Breast epithelium (tissue), 4 donors: Measurements from ENCODE around the gene MTUS2. TPM values are rescaled to one million over a fixed set of nuclear protein-coding genes. Genes with fewer than 3 reads are reported as not detected.

Experiments used
- DNase-seq, 2 donors: peaks; one replicate each; pipeline ENCODE4 v3.0.0-alpha.2; 2019; ENCODE audit warnings: low spot score in 2 of 2
- H3K27ac ChIP-seq, 2 donors: fragments of 200-600 bp; sonication (generic) in 1 of 2; one replicate each; pipeline ENCODE4 v1.5.1; 2016 to 2019; ENCODE audit warnings: mild to moderate bottlenecking in 1 of 2
- H3K27me3 ChIP-seq, 2 donors: fragments of 200-600 bp; sonication (generic) in 1 of 2; one replicate each; pipeline versions ENCODE4 v1.5.1 to v1.6.0; 2017 to 2019; ENCODE audit warnings: control low read depth in 1 of 2, mild to moderate bottlenecking in 1 of 2
- H3K36me3 ChIP-seq: fragments of 200-600 bp; one replicate; pipeline ENCODE4 v1.5.1; 2019
- H3K4me1 ChIP-seq, 2 donors: fragments of 200-600 bp; sonication (generic); one replicate each; pipeline ENCODE4 v1.5.1; 2016 to 2019; ENCODE audit warnings: control low read depth in 1 of 2
- H3K4me3 ChIP-seq, 3 donors: fragments of 200-600 bp; sonication (generic); 1 replicate in 2 of 3; 2 replicates in 1 of 3; pipeline ENCODE4 v1.5.1; 2016 to 2019; ENCODE audit warnings: mild to moderate bottlenecking in 3 of 3, moderate library complexity in 2 of 3
- H3K9me3 ChIP-seq, 2 donors: fragments of 200-600 bp; sonication (generic) in 1 of 2; one replicate each; pipeline ENCODE4 v1.5.1; 2016 to 2019; ENCODE audit warnings: control low read depth in 1 of 2
- CTCF ChIP-seq, 3 donors: fragments of 450-650 bp; IDR thresholded peaks; one replicate each; pipeline ENCODE4 v1.5.1; 2016 to 2017; ENCODE audit warnings: antibody characterized with exemption in 3 of 3, mild to moderate bottlenecking in 3 of 3, moderate library complexity in 3 of 3
- POLR2A ChIP-seq: fragments of 450-650 bp; IDR thresholded peaks from one replicate; pipeline ENCODE4 v1.6.1; 2016; ENCODE audit warnings: antibody characterized with exemption, mild to moderate bottlenecking, moderate library complexity
- POLR2AphosphoS5 ChIP-seq, 3 donors: sonication (generic); formaldehyde crosslinking; IDR thresholded peaks; one replicate each; pipeline ENCODE4 v1.6.1; 2017; ENCODE audit warnings: antibody characterized with exemption in 3 of 3
- intact Hi-C: fragments of 100-400 bp; cut with DNase I; formaldehyde crosslinking; loops from one replicate; pipeline ENCODE4 v1.15.1; 2023; ENCODE audit warnings: low total_unique reads
- total RNA-seq, 3 donors: library from RNA; depleted of rRNA; stranded (reverse); fragments of >200 nt; gene quantifications; one replicate each; pipeline ENCODE4 v1.1.0, GENCODE V29; 2016

The MTUS2 gene
- total RNA-seq, 3 donors from 2014 or later: under 0.01 to 1.0 TPM; not detected in 1

- peaks cover 0 to 6% of the 10 kb centered on the region in 2 donors for H3K9me3 ChIP-seq
- H3K27me3 ChIP-seq: no peaks in the 10 kb centered on the region
- no peak overlapping the region for H3K27ac ChIP-seq
- intact Hi-C loops: no loop called here
- no peak overlapping the region for H3K4me3 ChIP-seq
- DNase-seq: no peak
- H3K36me3 ChIP-seq: no peaks in the 10 kb centered on the region
- no peaks in the 10 kb centered on the region for H3K4me1 ChIP-seq
- TF ChIP-seq POLR2AphosphoS5 (IDR thresholded peaks at IDR 0.05): no peak
- no peak for TF ChIP-seq CTCF (IDR thresholded peaks at IDR 0.05)
- TF ChIP-seq POLR2A: no peak
These were observed 499.3 kb downstream of the MTUS2 start for GRCh38 chr13:29319451-29319850.

GRCh38 chr13:29323954-29324353 lies 503.8 kb downstream of the MTUS2 start:
- no peak overlapping the region for H3K27ac ChIP-seq
- TF ChIP-seq CTCF (IDR thresholded peaks at IDR 0.05): no peak
- no peak for TF ChIP-seq POLR2AphosphoS5 (IDR thresholded peaks at IDR 0.05)
- TF ChIP-seq POLR2A: no peak

GRCh38 chr13:29324601-29325000 lies 504.5 kb downstream of the MTUS2 start:
- H3K4me3 ChIP-seq: no peak overlapping the region
- intact Hi-C loops: no loop called here
- no peaks in the 10 kb centered on the region for H3K27me3 ChIP-seq
- H3K27ac ChIP-seq: no peak overlapping the region
- no peaks in the 10 kb centered on the region for H3K4me1 ChIP-seq
- peaks cover 0 to 6% of the 10 kb centered on the region in 2 donors for H3K9me3 ChIP-seq
- TF ChIP-seq POLR2AphosphoS5 (IDR thresholded peaks at IDR 0.05) (no peak), POLR2A (no peak)
- no peak for DNase-seq
- no peaks in the 10 kb centered on the region for H3K36me3 ChIP-seq

More at GRCh38 chr13:29323954-29324353, 503.8 kb downstream of the MTUS2 start:
- Histone ChIP-seq H3K4me3 (no peak overlapping the region), H3K27me3 (no peaks in the 10 kb centered on the region), H3K9me3 (peaks cover 0 to 6% of the 10 kb centered on the region in 2 donors), H3K36me3 (no peaks in the 10 kb centered on the region), H3K4me1 (no peaks in the 10 kb centered on the region)
- DNase-seq: no peak
- intact Hi-C loops: no loop called here

- intact Hi-C loops: no loop called here
- Histone ChIP-seq H3K27ac (no peak overlapping the region), H3K4me3 (no peak overlapping the region), H3K27me3 (no peaks in the 10 kb centered on the region), H3K36me3 (no peaks in the 10 kb centered on the region), H3K9me3 (no peaks in the 10 kb centered on the region), H3K4me1 (no peaks in the 10 kb centered on the region)
- TF ChIP-seq POLR2AphosphoS5 (IDR thresholded peaks at IDR 0.05) (no peak), POLR2A (no peak), CTCF (IDR thresholded peaks at IDR 0.05) (no peak)
- DNase-seq: no peak
These were observed 508.4 kb downstream of the MTUS2 start for GRCh38 chr13:29328501-29328900.

- TF ChIP-seq POLR2AphosphoS5 (IDR thresholded peaks at IDR 0.05): no peak
- no peak for TF ChIP-seq POLR2A
- no peak for TF ChIP-seq CTCF (IDR thresholded peaks at IDR 0.05)
- no peak for DNase-seq
- no peaks in the 10 kb centered on the region for H3K36me3 ChIP-seq
- intact Hi-C loops: no loop called here
- no peak overlapping the region for H3K27ac ChIP-seq
- H3K4me1 ChIP-seq: no peaks in the 10 kb centered on the region
- peaks cover 0 to 18% of the 10 kb centered on the region in 2 donors for H3K9me3 ChIP-seq
- no peaks in the 10 kb centered on the region for H3K27me3 ChIP-seq
- H3K4me3 ChIP-seq: no peak overlapping the region
These were observed 516.2 kb downstream of the MTUS2 start for GRCh38 chr13:29336356-29336755.
